Fibroblast of lung (primary cell): ENCODE results near the gene CARMIL1. TPM values are rescaled to one million over a fixed set of nuclear protein-coding genes. Genes with fewer than 3 reads are reported as not detected.

ENCODE experiments used
- DNase-seq, 2 donors: peaks; one replicate each; pipeline versions ENCODE4 v3.0.0 to v3.0.0-alpha.2; 2010; ENCODE audit warnings: low read depth in 2 of 2
- H2AFZ ChIP-seq: 2 replicates; pipeline ENCODE4 v1.5.1; 2012; ENCODE audit warnings: low read length, control low read depth, inconsistent platforms
- H3K27ac ChIP-seq: 2 replicates; pipeline ENCODE4 v1.5.1; 2011; ENCODE audit warnings: low read length, control low read depth; ENCODE audit not compliant: insufficient read depth
- H3K27me3 ChIP-seq: 2 replicates; pipeline ENCODE4 v1.5.1; 2011; ENCODE audit warnings: mild to moderate bottlenecking, low read length; ENCODE audit not compliant: control insufficient read depth, insufficient read depth
- H3K36me3 ChIP-seq: 2 replicates; pipeline ENCODE4 v1.5.1; 2011; ENCODE audit warnings: low read length; ENCODE audit not compliant: control insufficient read depth, insufficient read depth
- H3K4me1 ChIP-seq: 2 replicates; pipeline ENCODE4 v1.5.1; 2011; ENCODE audit warnings: low read length; ENCODE audit not compliant: control insufficient read depth, insufficient read depth; ENCODE audit errors: extremely low read depth
- H3K4me2 ChIP-seq: 2 replicates; pipeline ENCODE4 v1.5.1; 2011; ENCODE audit warnings: low read length, control low read depth; ENCODE audit not compliant: insufficient read depth; ENCODE audit errors: extremely low read depth
- H3K4me3 ChIP-seq, 4 experiments: fragments of 200-600 bp in 1 of 4; sonication (generic) in 1 of 4; replicated peaks in 1 of 4; 2 replicates each; pipeline ENCODE4 v1.5.1; 2011 to 2016; ENCODE audit warnings: low read length in 4 of 4, low read depth in 3 of 4, mild to moderate bottlenecking in 3 of 4, control low read depth in 2 of 4, inconsistent platforms in 1 of 4, mixed read lengths in 1 of 4; ENCODE audit not compliant: insufficient read depth in 1 of 4; ENCODE audit errors: control extremely low read depth in 1 of 4
- H3K79me2 ChIP-seq: 2 replicates; pipeline ENCODE4 v1.5.1; 2012; ENCODE audit warnings: mild to moderate bottlenecking, low read length, inconsistent platforms; ENCODE audit not compliant: control insufficient read depth, insufficient read depth
- H3K9ac ChIP-seq: 2 replicates; pipeline ENCODE4 v1.5.1; 2011; ENCODE audit warnings: mild to moderate bottlenecking, low read length, control low read depth; ENCODE audit not compliant: insufficient read depth
- H3K9me3 ChIP-seq: 2 replicates; pipeline ENCODE4 v1.5.1; 2012; ENCODE audit warnings: low read depth, low read length; ENCODE audit not compliant: control insufficient read depth, insufficient read depth
- H4K20me1 ChIP-seq: 2 replicates; pipeline ENCODE4 v1.5.1; 2011; ENCODE audit warnings: low read length; ENCODE audit not compliant: control insufficient read depth, insufficient read depth; ENCODE audit errors: extremely low read depth
- CTCF ChIP-seq, 2 donors: IDR thresholded peaks in 1 of 2; conservative IDR thresholded peaks in 1 of 2; 1 replicate in 1 of 2; 2 replicates in 1 of 2; pipeline ENCODE4 v1.5.1; 2011 to 2012; ENCODE audit warnings: low read length in 2 of 2, control low read depth in 1 of 2, inconsistent platforms in 1 of 2, low read depth in 1 of 2, mild to moderate bottlenecking in 1 of 2
- EZH2 ChIP-seq: IDR thresholded peaks from 2 replicates; pipeline ENCODE4 v1.5.1; 2012; ENCODE audit warnings: low read length, control low read depth, mild to moderate bottlenecking; ENCODE audit errors: missing control alignments
- polyA plus RNA-seq, 2 donors: library from polyadenylated mRNA; depleted of rRNA in 1 of 2; stranded (reverse) in 1 of 2; unstranded in 1 of 2; fragments of >200 nt; gene quantifications; 2 replicates each; pipeline ENCODE4 v1.2.1, GENCODE V29; 2011 to 2012; ENCODE audit warnings: missing spikeins in 1 of 2
- total RNA-seq: library from RNA; depleted of rRNA; stranded (reverse); fragments of >200 nt; gene quantifications from 2 replicates; pipeline ENCODE4 v1.2.1, GENCODE V29; 2014

The CARMIL1 gene
- total and polyA plus RNA-seq, 2 donors (not counting 1 experiment from before 2014, with no cell fraction given) = 10.2 to 12.5 TPM

- Histone ChIP-seq H3K9me3 (no peaks in the 10 kb centered on the region), H3K36me3 (no peaks in the 10 kb centered on the region), H3K4me3 (peak overlapping the region; percentile 58 to 98 (median 83)), H3K79me2 (peaks cover 2% of the 10 kb centered on the region), H3K4me2 (peak overlapping the region; percentile 84), H3K27me3 (no peaks in the 10 kb centered on the region), H3K4me1 (peaks cover 3% of the 10 kb centered on the region), H2AFZ (peak overlapping the region; percentile 71), H3K27ac (no peak overlapping the region), H3K9ac (peak overlapping the region; percentile 71), H4K20me1 (no peaks in the 10 kb centered on the region)
- DNase-seq = peak in 1 of 2 donors; percentile 44
- no peak for TF ChIP-seq CTCF (conservative IDR thresholded peaks at IDR 0.05 in 1 of 2, IDR thresholded peaks at IDR 0.05 in 1 of 2; ENCODE audit: low read depth in 1 of 2, low read length in 2 of 2)
- no peak for TF ChIP-seq EZH2
Measured at GRCh38 chr6:25278261-25278913, 787 bp upstream of the CARMIL1 start.

GRCh38 chr6:25279748-25280343, 672 bp downstream of the CARMIL1 start:
- no peak for DNase-seq

More at GRCh38 chr6:25279748-25280343, 672 bp downstream of the CARMIL1 start:
- Histone ChIP-seq H3K4me3 (peak overlapping the region; percentile 58 to 98 (median 83)), H3K79me2 (peaks cover 2% of the 10 kb centered on the region), H3K9me3 (no peaks in the 10 kb centered on the region), H4K20me1 (no peaks in the 10 kb centered on the region), H3K9ac (peak overlapping the region; percentile 21), H3K4me1 (peaks cover 3% of the 10 kb centered on the region), H2AFZ (peak overlapping the region; percentile 35), H3K27me3 (no peaks in the 10 kb centered on the region), H3K27ac (peak overlapping the region; percentile 61), H3K36me3 (no peaks in the 10 kb centered on the region), H3K4me2 (peak overlapping the region; percentile 77)
- TF ChIP-seq EZH2 = no peak
- no peak for TF ChIP-seq CTCF (conservative IDR thresholded peaks at IDR 0.05 in 1 of 2, IDR thresholded peaks at IDR 0.05 in 1 of 2; ENCODE audit: low read depth in 1 of 2, low read length in 2 of 2)
